Esophagus squamous epithelium (tissue), 4 donors: ENCODE results near the gene MYO18B.

ENCODE experiments used
- CTCF ChIP-seq, 6 experiments: fragments of 450-650 bp in 4 of 6; fragments of 200-600 bp in 2 of 6; sonication (generic) in 2 of 6; IDR thresholded peaks; one replicate each; pipeline ENCODE4 v1.5.1; 2016 to 2019; ENCODE audit warnings: antibody characterized with exemption in 6 of 6, mild to moderate bottlenecking in 4 of 6, moderate library complexity in 4 of 6
- POLR2A ChIP-seq, 4 donors: fragments of 450-650 bp; IDR thresholded peaks; one replicate each; pipeline ENCODE4 v1.6.1; 2017; ENCODE audit warnings: antibody characterized with exemption in 4 of 4, mild to moderate bottlenecking in 4 of 4, moderate library complexity in 3 of 4

GRCh38 chr22:25748704-25749103, 6.7 kb downstream of the MYO18B start:
- no peak for TF ChIP-seq CTCF (IDR thresholded peaks at IDR 0.05)
- no peak for TF ChIP-seq POLR2A (IDR thresholded peaks at IDR 0.05)
